Activated B cell treated with CpG ODN at 0.5 μM for 24 hours (primary cell): Measurements from ENCODE around the gene HOXD3. TPM values are rescaled to one million over a fixed set of nuclear protein-coding genes. Genes with fewer than 3 reads are reported as not detected.

Experiments
- ATAC-seq: fragments of 200-7000 bp; cut with Tn5 transposase; one replicate; pipeline ENCODE4 v1.10.0; 2021; ENCODE audit warnings: low read depth, mild to moderate bottlenecking, moderate library complexity
- CTCF ChIA-PET: fragments of 350-600 bp; sonication (Branson Sonifier 250); formaldehyde crosslinking; loops from one replicate; lab custom pipeline; 2021; ENCODE audit warnings: antibody characterized with exemption; lab: Charles Lee
- POLR2A ChIA-PET: fragments of 350-600 bp; sonication (Branson Sonifier 250); formaldehyde crosslinking; loops from one replicate; lab custom pipeline; 2021; ENCODE audit warnings: antibody characterized with exemption; lab: Charles Lee
- DNase-seq: peaks from one replicate; pipeline ENCODE4 v3.0.0; 2022
- H3K27ac Mint-ChIP-seq: one replicate; pipeline ENCODE4 v1.8.0; 2020; ENCODE audit warnings: mixed read lengths
- H3K27me3 Mint-ChIP-seq: one replicate; pipeline ENCODE4 v1.8.0; 2021; ENCODE audit warnings: mixed read lengths
- H3K36me3 Mint-ChIP-seq: one replicate; pipeline ENCODE4 v1.8.0; 2021; ENCODE audit warnings: low read depth, mixed read lengths
- H3K4me1 Mint-ChIP-seq: one replicate; pipeline ENCODE4 v1.8.0; 2021; ENCODE audit warnings: mixed read lengths
- H3K4me3 Mint-ChIP-seq: one replicate; pipeline ENCODE4 v1.8.0; 2020; ENCODE audit warnings: mild to moderate bottlenecking, mixed read lengths
- H3K9me3 Mint-ChIP-seq: one replicate; pipeline ENCODE4 v1.8.0; 2020; ENCODE audit warnings: mixed read lengths
- intact Hi-C: fragments of 100-400 bp; cut with micrococcal nuclease; formaldehyde crosslinking; loops from one replicate; pipeline ENCODE4 v1.15.1; 2024
- total RNA-seq: library from RNA; stranded (reverse); gene quantifications from 2 replicates; pipeline ENCODE4 v1.2.3, GENCODE V29; 2022
- TF ChIP-seq, protein P1 (sequence below): fragments of 200-600 bp; IDR thresholded peaks from one replicate; pipeline ENCODE4 v1.8.0; 2022; ENCODE audit warnings: antibody characterized with exemption, mild to moderate bottlenecking

Gene HOXD3
- total RNA-seq, 1 donor from 2014 or later = not detected

DNA sequence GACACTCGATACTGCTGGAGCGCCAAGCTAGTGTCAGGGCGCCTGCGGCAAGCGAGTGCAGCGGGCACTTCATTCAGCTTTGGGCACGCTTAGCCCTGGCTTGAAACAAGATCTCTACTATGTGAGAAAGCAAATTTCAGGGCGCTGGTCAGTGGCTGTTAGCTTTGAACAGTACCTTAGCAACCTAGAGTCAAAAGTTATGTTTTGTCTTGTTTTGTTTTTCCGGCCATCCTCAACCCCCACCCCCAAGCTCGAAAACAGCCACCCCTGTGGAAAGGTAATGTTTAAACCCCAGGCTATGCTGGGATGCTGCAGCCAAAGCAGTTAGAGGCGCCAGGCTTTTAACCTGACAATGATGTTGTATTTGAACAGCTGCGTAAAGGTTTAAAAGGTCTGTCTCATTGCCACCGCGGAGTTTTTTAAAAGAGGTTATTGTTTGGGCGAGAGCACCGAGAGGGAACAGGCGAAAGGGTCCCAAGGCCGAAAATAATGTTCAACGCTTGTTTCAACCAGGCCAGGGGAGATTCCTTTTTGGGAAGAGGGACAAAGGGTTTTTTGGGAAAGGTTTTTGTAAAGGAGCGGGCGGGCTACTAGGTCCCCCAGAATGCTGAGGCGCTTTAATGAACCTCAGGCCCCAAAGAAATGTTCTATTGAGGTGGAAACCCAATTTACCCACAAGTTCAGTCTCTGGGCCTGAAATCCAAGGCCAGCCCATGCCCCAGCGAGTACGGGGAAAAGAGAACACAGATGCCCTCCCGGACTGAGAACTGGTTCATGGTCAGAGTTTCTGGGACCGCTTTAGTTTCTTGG is 42.8 kb upstream of the HOXD3 start:
- no peak overlapping the region for H3K4me3 Mint-ChIP-seq
- H3K4me1 Mint-ChIP-seq = peaks cover 6% of the 10 kb centered on the region
- H3K27me3 Mint-ChIP-seq = peaks cover 73% of the 10 kb centered on the region
- DNase-seq (no peak), ATAC-seq (no peak)
- TF ChIP-seq, protein P1, sequence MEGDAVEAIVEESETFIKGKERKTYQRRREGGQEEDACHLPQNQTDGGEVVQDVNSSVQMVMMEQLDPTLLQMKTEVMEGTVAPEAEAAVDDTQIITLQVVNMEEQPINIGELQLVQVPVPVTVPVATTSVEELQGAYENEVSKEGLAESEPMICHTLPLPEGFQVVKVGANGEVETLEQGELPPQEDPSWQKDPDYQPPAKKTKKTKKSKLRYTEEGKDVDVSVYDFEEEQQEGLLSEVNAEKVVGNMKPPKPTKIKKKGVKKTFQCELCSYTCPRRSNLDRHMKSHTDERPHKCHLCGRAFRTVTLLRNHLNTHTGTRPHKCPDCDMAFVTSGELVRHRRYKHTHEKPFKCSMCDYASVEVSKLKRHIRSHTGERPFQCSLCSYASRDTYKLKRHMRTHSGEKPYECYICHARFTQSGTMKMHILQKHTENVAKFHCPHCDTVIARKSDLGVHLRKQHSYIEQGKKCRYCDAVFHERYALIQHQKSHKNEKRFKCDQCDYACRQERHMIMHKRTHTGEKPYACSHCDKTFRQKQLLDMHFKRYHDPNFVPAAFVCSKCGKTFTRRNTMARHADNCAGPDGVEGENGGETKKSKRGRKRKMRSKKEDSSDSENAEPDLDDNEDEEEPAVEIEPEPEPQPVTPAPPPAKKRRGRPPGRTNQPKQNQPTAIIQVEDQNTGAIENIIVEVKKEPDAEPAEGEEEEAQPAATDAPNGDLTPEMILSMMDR = no peak
- no peaks in the 10 kb centered on the region for H3K9me3 Mint-ChIP-seq
- no peaks in the 10 kb centered on the region for H3K36me3 Mint-ChIP-seq
- no peak overlapping the region for H3K27ac Mint-ChIP-seq
- intact Hi-C loops = no loop called here
- POLR2A ChIA-PET = interaction anchor here (0.5 kb wide), 1 partner anchor 857 kb away, joined by 3 read pairs; no protein-coding TSS in a partner anchor
- CTCF ChIA-PET = no interaction called here

DNA sequence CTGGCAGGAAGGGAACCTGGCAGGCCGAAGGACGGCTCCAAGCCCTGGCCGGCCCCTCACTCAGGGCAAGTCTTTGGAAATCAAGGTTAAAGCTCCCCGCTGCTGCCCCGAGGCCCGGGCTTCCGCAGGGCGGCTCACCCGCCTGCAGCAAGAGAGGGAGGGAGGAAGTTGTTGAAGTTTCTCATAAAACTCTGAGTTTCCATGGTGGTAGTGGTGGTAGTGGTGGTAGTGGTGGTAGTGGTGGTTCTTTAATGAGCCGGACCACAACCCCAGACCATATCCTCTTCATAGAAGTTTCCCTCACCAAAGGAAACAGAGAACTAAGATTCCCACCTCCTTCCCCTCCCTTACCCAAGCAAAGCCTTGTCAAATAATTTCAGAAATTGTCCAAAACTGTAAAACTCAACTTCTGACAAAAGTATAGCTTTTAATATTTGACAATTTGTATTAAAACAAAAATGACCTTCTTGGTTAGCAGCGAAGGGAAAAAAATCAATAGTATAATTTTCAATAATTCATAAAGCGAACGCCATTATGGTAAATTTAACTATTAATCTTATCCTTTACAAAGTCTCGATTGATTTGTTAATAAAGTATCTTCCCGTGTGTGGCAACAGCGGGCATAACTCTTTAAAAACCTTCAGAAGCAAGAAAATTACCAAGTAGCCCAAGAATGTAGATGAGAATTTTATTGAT is 42.0 kb upstream of the HOXD3 start:
- Mint-ChIP-seq H3K36me3 (no peaks in the 10 kb centered on the region), H3K9me3 (no peaks in the 10 kb centered on the region), H3K4me3 (no peak overlapping the region), H3K27ac (no peak overlapping the region), H3K4me1 (peaks cover 6% of the 10 kb centered on the region), H3K27me3 (peaks cover 74% of the 10 kb centered on the region)
- DNase-seq (no peak), ATAC-seq (no peak)
- POLR2A ChIA-PET = interaction anchor here (0.5 kb wide), 1 partner anchor 858 kb away, joined by 3 read pairs; no protein-coding TSS in a partner anchor
- TF ChIP-seq, protein P1 = no peak
- CTCF ChIA-PET = no interaction called here
- intact Hi-C loops = no loop called here

DNA sequence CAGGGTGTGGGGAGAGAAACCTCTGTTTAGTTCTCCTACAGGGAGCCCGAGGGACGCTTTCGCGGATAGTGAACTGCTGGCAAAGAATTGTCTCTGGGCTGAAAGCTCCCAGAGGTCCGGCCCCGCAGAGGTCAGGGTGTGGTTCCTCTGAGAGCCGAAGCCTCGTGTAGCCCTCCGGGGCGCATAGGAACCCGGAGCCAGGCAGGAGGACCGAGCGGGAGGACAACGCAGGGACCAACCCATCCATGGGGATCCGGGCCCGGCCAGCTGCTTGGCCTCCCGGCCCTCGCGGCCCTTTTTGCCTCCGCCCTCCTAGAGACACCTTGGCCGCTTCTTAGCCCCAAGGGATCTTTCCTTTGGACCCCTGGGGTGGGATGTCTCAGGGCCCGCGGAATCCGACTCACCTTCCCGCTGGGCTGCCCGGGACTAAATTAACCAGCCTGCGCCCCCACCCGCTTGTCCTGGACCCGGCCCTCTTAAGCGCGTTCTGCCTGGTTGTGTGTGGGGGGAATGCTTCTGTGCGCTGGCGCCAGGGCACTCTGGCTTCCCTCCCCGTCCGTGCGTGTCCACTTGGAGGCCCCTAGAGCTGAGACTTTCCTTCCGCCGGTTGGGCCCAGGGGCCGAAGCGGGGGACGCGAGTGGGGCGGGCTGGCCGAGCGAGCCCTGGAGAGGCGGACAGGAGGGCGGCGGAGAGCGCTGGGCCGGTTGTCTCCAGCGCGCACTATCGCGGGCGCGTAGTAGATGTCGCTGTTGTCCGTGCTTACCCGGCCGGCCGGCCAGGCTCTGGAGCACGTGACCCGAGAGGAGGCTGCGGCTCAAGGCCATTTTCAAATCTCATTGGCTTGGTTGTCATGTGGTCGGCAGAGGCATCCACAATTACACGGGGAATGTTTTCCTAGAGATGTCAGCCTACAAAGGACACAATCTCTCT is 41.0 kb upstream of the HOXD3 start, which contains the start of gene HOXD10:
Gene HOXD10 (plus strand): TSS at position 896 of the 931 bp plus-strand sequence. CDS start 56 bp downstream, outside the sequence.
- Mint-ChIP-seq H3K27me3 (peaks cover 75% of the 10 kb centered on the region), H3K9me3 (no peaks in the 10 kb centered on the region), H3K4me1 (peaks cover 4% of the 10 kb centered on the region), H3K4me3 (no peak within 1 kb of the TSS), H3K27ac (no peak within 1 kb of the TSS), H3K36me3 (no peaks in the 10 kb centered on the region)
- CTCF ChIA-PET = no interaction called here
- DNase-seq (no peak), ATAC-seq (no peak)
- TF ChIP-seq, protein P1 = no peak
- intact Hi-C loops = no loop called here
- POLR2A ChIA-PET = no interaction called here

DNA sequence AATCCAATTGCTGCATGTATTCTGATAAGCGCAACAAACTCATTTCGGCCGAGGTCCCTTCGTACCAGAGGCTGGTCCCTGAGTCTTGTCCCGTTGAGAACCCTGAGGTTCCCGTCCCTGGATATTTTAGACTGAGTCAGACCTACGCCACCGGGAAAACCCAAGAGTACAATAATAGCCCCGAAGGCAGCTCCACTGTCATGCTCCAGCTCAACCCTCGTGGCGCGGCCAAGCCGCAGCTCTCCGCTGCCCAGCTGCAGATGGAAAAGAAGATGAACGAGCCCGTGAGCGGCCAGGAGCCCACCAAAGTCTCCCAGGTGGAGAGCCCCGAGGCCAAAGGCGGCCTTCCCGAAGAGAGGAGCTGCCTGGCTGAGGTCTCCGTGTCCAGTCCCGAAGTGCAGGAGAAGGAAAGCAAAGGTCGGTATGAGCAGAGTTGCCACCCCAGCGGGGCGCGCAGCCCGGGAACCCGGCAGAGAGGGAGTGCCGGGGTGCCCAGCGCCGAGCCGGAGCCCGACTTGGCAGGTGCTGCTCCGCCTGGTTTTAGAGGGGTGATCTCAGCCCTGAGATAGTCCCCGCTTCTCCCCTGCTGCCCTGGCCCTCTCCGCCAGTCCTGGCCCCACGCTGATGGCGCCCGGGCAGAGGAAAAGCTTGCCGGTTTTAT is 39.8 kb upstream of the HOXD3 start:
- no peaks in the 10 kb centered on the region for H3K36me3 Mint-ChIP-seq
- peaks cover 68% of the 10 kb centered on the region for H3K27me3 Mint-ChIP-seq
- peaks cover 3% of the 10 kb centered on the region for H3K4me1 Mint-ChIP-seq
- TF ChIP-seq, protein P1 = no peak
- intact Hi-C loops = no loop called here
- ATAC-seq (no peak), DNase-seq (no peak)
- ChIA-PET CTCF (no interaction called here), POLR2A (interaction anchor here (0.6 kb wide), 1 partner anchor 1160 kb away, joined by 8 read pairs; no protein-coding TSS in a partner anchor)
- no peaks in the 10 kb centered on the region for H3K9me3 Mint-ChIP-seq
- H3K27ac Mint-ChIP-seq = no peak overlapping the region
- no peak overlapping the region for H3K4me3 Mint-ChIP-seq
